GM12875 (cell line): ENCODE measurements around the gene ZMYND11.

ENCODE experiments used
- H3K4me3 ChIP-seq: one replicate; pipeline ENCODE4 v1.5.1; 2011; ENCODE audit warnings: low read depth, low read length, control low read depth
- TF ChIP-seq, protein P1 (sequence below): IDR thresholded peaks from 2 replicates; pipeline ENCODE4 v1.5.1; 2011; ENCODE audit warnings: low read depth, mild to moderate bottlenecking, control low read depth, inconsistent platforms, low read length, moderate library complexity, borderline replicate concordance; ENCODE audit not compliant: insufficient read depth

ZMYND11 gene

GRCh38 chr10:142371-142770 lies 7.1 kb downstream of the ZMYND11 start:
- TF ChIP-seq, protein P1, sequence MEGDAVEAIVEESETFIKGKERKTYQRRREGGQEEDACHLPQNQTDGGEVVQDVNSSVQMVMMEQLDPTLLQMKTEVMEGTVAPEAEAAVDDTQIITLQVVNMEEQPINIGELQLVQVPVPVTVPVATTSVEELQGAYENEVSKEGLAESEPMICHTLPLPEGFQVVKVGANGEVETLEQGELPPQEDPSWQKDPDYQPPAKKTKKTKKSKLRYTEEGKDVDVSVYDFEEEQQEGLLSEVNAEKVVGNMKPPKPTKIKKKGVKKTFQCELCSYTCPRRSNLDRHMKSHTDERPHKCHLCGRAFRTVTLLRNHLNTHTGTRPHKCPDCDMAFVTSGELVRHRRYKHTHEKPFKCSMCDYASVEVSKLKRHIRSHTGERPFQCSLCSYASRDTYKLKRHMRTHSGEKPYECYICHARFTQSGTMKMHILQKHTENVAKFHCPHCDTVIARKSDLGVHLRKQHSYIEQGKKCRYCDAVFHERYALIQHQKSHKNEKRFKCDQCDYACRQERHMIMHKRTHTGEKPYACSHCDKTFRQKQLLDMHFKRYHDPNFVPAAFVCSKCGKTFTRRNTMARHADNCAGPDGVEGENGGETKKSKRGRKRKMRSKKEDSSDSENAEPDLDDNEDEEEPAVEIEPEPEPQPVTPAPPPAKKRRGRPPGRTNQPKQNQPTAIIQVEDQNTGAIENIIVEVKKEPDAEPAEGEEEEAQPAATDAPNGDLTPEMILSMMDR: no peak
- no peak overlapping the region for H3K4me3 ChIP-seq

DNA sequence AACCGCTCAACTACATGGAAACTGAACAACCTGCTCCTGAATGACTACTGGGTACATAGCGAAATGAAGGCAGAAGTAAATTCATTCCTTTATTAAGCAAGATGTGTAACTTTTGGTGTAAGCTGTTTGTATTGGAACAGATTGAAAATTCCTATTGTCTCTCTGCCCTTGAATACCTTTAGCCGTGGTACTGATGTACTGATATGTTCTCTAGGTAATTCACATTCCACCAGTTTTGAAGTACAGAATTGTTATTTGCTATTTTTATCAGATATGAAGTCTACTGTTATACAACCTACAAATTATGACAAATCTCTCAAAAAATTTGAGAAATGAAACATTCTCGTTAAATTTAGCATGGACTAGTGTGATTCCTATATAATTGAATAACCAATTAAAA lies 17.7 kb downstream of the ZMYND11 start:
- TF ChIP-seq, protein P1: no peak
- H3K4me3 ChIP-seq: no peak overlapping the region

- H3K4me3 ChIP-seq: no peak overlapping the region
- TF ChIP-seq, protein P1: no peak
Observed at GRCh38 chr10:154348-154747, 19.1 kb downstream of the ZMYND11 start.

- TF ChIP-seq, protein P1: no peak
- H3K4me3 ChIP-seq: no peak overlapping the region
Observed at GRCh38 chr10:167383-167782, 32.1 kb downstream of the ZMYND11 start.

- no peak overlapping the region for H3K4me3 ChIP-seq
- TF ChIP-seq, protein P1: no peak
Observed at GRCh38 chr10:173741-174140, 38.5 kb downstream of the ZMYND11 start.

GRCh38 chr10:176677-177076 lies 41.4 kb downstream of the ZMYND11 start:
- no peak overlapping the region for H3K4me3 ChIP-seq
- TF ChIP-seq, protein P1: no peak

DNA sequence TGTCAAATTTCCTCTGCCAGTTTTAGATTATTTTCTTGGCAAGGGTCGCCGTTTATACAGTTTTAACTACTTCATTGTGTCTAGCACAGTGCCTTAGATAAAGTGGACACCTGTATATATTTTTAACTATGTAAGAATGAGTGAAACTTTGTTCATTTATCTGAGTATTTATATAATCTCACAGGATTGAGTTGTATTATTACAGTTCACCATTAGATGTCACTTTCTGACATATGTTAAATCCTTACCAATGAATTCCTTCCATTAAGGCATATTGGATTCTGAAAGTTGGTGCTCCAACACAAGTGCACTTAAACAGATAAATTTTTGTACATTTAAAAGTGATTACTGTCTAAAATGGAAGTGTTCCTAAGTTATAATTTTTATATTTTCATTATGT lies 43.0 kb downstream of the ZMYND11 start:
- no peak overlapping the region for H3K4me3 ChIP-seq
- TF ChIP-seq, protein P1: no peak
